ENCODE results near the gene MLLT10. TPM values are rescaled to one million over a fixed set of nuclear protein-coding genes. Genes with fewer than 3 reads are reported as not detected.

The MLLT10 gene
- polyA plus RNA-seq, 3 donors from 2014 or later: 0.81 to 5.1 (median 4.8) TPM

DNA sequence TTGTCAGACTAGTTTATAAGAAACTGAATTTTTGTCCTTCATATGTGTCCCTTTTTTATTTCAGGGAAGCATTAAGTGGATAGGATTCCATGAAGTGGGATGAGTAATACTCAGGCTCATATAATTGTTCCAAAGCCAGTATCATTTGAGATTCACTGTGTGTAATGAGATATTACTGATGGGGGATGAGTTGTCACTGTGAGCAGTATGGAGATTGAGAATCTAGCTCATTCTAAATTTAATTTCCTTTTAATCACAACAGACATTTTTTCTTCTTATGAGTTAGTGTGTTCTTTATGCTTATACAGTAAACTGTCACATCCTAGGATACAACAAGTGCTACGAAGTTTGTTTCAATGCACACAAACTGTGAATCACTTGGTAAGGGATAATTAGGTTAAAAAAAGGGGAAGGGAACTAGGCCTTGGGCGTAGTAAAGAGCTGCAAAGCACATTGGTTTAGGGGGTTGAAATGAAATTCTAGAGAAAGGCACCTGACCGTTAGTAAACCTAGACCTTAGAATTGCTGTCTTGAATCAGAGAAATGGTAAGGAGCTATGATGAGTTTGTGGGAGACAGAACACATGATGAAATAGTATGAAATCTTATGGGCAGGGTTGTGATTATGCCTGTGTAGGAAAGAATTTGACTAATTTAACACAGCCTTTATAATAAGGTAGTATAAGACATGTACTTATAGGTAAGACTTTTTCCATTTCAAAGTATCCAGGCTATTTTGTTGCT is 153.4 kb downstream of the MLLT10 start:
- DNase-seq: no peak
- no peak overlapping the region for H3K27ac Mint-ChIP-seq
- H3K4me1 Mint-ChIP-seq: no peaks in the 10 kb centered on the region
- no peak overlapping the region for H3K4me3 Mint-ChIP-seq
- no peaks in the 10 kb centered on the region for H3K27me3 Mint-ChIP-seq (ENCODE audit: low read depth in 3 of 3)
- H3K36me3 Mint-ChIP-seq: peaks cover 6 to 21% (median 16%) of the 10 kb centered on the region in 3 donors
- H3K9me3 Mint-ChIP-seq: no peaks in the 10 kb centered on the region

DNA sequence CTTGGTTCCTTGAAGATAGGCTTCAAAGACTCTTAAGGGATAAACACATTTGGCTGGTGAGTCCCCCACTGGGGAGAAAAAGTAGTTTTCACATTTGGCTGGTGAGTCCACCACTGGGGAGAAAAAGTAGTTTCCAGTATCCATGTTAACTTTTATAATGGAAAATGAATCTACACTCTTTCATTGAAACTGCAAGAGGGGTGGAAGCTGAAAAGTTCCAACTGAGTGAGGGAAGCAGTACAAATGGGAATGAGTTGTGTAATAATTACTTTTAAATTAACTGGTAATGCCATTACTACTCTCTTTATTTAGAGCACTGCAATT is 153.9 kb downstream of the MLLT10 start:
- Mint-ChIP-seq H3K36me3 (peaks cover 6 to 21% (median 16%) of the 10 kb centered on the region in 3 donors), H3K4me1 (no peaks in the 10 kb centered on the region), H3K4me3 (no peak overlapping the region), H3K27ac (no peak overlapping the region), H3K9me3 (no peaks in the 10 kb centered on the region), H3K27me3 (ENCODE audit: low read depth in 3 of 3) (no peaks in the 10 kb centered on the region)
- no peak for DNase-seq

DNA sequence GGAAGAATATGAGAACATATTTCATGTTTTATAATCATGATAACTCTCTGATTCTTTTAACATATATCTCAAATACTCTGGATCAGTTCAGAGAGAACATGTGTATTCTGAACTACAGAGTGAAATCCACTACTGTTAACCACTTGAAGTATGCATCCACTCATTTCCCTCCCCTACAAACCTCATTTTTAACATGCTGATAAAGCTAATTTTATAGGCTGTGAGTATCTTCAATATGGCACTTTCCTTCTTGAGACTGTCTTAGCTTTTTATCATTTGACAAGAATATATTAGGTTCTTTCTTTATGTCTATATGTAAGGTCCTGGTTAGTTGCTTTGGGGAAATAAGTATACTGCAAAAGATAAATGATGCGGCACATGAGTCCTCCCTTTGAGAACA is 154.8 kb downstream of the MLLT10 start:
- H3K9me3 Mint-ChIP-seq: no peaks in the 10 kb centered on the region
- no peak for DNase-seq
- no peaks in the 10 kb centered on the region for H3K4me1 Mint-ChIP-seq
- no peak overlapping the region for H3K4me3 Mint-ChIP-seq
- no peaks in the 10 kb centered on the region for H3K27me3 Mint-ChIP-seq (ENCODE audit: low read depth in 3 of 3)
- H3K36me3 Mint-ChIP-seq: peaks cover 6 to 21% (median 16%) of the 10 kb centered on the region in 3 donors
- H3K27ac Mint-ChIP-seq: no peak overlapping the region

DNA sequence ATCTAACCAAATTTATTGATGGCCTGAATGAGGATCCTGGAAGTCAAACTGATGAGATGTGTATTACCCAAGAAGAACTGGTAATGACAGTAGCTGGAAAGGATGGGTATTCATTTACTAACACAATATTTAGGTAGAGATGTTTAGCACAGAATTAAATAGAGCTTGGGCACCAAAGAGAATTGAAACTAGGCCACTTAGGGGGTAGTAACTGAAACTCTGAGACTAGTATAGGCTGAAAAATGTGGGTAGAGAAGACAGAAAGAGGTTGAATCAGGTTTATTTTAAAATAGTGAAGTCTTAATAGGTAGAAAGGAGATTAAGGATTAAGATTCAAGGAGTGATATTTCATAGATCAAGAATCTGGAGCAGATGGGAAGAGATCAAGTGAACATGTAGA is 155.8 kb downstream of the MLLT10 start:
- peak overlapping the region in 2 of 6 donors; percentile 1 to 5 for H3K27ac Mint-ChIP-seq
- H3K27me3 Mint-ChIP-seq (ENCODE audit: low read depth in 3 of 3): no peaks in the 10 kb centered on the region
- H3K4me1 Mint-ChIP-seq: no peaks in the 10 kb centered on the region
- no peak overlapping the region for H3K4me3 Mint-ChIP-seq
- no peaks in the 10 kb centered on the region for H3K9me3 Mint-ChIP-seq
- DNase-seq: no peak
- H3K36me3 Mint-ChIP-seq: peaks cover 0 to 16% (median 10%) of the 10 kb centered on the region in 3 donors

DNA sequence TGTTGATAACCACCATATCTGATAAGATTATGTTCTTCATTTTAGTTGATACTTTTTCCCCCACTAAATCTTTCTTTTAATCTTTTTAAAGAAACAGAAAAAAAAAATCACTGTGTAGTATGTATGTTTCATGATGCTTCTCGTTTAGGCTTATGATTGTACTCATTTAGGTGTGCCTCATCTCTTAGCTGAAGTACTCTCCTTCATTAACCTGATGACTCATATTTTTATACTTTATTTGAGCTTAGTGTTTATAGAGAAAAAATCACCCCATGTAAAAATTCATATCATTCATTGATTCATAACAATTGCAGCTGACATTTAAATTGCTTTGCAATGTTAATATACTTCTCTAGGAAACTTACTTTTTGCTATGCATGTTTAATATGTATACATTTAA is 158.9 kb downstream of the MLLT10 start:
- Mint-ChIP-seq H3K9me3 (no peaks in the 10 kb centered on the region), H3K27me3 (ENCODE audit: low read depth in 3 of 3) (no peaks in the 10 kb centered on the region), H3K27ac (no peak overlapping the region), H3K36me3 (peaks cover 4 to 15% (median 14%) of the 10 kb centered on the region in 3 donors), H3K4me1 (no peaks in the 10 kb centered on the region), H3K4me3 (no peak overlapping the region)
- DNase-seq: no peak

DNA sequence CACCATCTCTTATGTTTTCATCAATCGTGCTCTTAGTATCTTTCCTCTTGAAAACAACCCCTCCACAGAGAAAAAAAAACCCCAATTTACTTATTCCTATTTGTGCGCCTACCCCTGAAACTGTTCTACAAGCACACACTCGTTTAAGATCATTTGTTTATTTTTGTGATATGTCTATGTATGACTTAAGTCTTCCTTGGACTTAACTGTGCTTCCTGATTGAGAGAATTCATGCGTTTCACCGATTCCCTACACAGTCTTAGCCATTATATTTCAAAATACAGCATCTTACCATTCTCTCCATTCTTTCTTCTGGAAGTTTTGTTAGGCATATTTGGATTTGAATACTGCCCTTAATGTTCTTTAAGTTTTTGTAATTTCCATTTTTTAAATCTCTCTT is 159.4 kb downstream of the MLLT10 start:
- Mint-ChIP-seq H3K27ac (no peak overlapping the region), H3K27me3 (ENCODE audit: low read depth in 3 of 3) (no peaks in the 10 kb centered on the region), H3K9me3 (no peaks in the 10 kb centered on the region), H3K4me1 (no peaks in the 10 kb centered on the region), H3K36me3 (peaks cover 4 to 19% (median 14%) of the 10 kb centered on the region in 3 donors), H3K4me3 (no peak overlapping the region)
- no peak for DNase-seq

DNA sequence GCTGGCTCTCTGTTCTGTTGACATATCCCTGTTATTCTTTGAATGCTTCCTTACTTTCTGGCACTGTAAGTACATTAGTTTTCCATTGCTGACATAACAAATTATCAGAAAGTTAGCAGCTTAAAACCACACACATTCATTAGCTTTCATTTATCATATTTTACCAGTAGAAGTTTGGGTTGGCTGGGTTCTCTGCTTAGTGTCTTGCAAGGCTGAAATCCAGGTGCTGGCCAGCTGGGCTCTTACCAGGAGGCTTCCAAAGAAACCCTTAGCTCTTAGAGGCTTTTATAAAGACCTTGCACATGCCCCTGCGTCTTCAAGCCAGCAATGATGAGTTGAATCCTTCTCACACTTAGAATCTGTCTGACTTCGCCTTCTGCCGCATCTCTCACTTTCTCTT is 160.6 kb downstream of the MLLT10 start:
- no peaks in the 10 kb centered on the region for H3K27me3 Mint-ChIP-seq (ENCODE audit: low read depth in 3 of 3)
- H3K4me3 Mint-ChIP-seq: no peak overlapping the region
- peaks cover 0 to 5% (median 1%) of the 10 kb centered on the region in 6 donors for H3K9me3 Mint-ChIP-seq
- H3K27ac Mint-ChIP-seq: no peak overlapping the region
- H3K36me3 Mint-ChIP-seq: peaks cover 10 to 29% (median 16%) of the 10 kb centered on the region in 3 donors
- DNase-seq: no peak
- H3K4me1 Mint-ChIP-seq: no peaks in the 10 kb centered on the region

DNA sequence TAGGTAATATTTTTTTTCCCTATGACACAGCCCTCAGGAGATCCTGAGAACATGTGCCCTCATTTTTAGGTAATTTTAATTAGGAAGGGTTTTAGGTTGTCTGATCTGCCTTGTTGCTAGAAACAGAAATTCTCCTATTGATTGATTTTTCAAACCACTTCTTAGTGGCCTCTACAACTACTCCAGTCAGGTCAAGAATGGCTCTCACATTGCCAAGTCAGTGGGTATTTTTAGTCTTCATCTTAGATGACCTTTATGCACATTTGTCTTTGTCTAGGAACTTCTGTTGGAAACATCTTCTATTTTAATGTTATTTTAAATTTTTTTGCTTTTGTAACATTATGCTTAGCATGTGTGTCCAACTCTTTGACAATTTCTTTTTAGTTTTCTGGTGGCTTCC is 162.3 kb downstream of the MLLT10 start:
- Mint-ChIP-seq H3K4me3 (no peak overlapping the region), H3K27ac (no peak overlapping the region), H3K36me3 (peaks cover 27 to 40% (median 30%) of the 10 kb centered on the region in 3 donors), H3K9me3 (peaks cover 15 to 22% (median 18%) of the 10 kb centered on the region in 6 donors), H3K27me3 (ENCODE audit: low read depth in 3 of 3) (no peaks in the 10 kb centered on the region), H3K4me1 (no peaks in the 10 kb centered on the region)
- DNase-seq: no peak

DNA sequence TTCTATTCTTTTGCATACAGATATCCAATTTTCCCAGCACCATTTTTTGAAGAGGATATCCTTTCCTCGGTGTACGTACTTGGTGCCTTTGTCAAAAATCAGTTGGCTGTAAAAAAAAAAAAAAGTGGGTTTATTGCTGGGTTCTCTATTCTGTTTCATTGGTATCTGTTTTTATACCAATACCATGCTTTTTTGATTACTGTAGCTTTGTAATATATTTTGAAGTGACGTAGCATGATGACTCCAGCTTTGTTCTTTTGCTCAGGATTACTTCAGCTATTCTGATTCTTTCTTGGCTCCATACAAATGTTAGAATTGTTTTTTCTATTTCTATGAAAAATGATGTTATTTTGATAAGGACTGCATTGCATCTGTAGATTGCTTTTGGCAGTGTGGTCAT is 165.5 kb downstream of the MLLT10 start:
- DNase-seq: no peak
- no peak overlapping the region for H3K4me3 Mint-ChIP-seq
- peaks cover 0 to 2% (median 0%) of the 10 kb centered on the region in 3 donors for H3K27me3 Mint-ChIP-seq (ENCODE audit: low read depth in 3 of 3)
- H3K36me3 Mint-ChIP-seq: peaks cover 29 to 38% (median 35%) of the 10 kb centered on the region in 3 donors
- H3K4me1 Mint-ChIP-seq: peaks cover 18 to 21% of the 10 kb centered on the region in 2 donors
- H3K9me3 Mint-ChIP-seq: peaks cover 15 to 27% (median 19%) of the 10 kb centered on the region in 6 donors
- H3K27ac Mint-ChIP-seq: no peak overlapping the region

DNA sequence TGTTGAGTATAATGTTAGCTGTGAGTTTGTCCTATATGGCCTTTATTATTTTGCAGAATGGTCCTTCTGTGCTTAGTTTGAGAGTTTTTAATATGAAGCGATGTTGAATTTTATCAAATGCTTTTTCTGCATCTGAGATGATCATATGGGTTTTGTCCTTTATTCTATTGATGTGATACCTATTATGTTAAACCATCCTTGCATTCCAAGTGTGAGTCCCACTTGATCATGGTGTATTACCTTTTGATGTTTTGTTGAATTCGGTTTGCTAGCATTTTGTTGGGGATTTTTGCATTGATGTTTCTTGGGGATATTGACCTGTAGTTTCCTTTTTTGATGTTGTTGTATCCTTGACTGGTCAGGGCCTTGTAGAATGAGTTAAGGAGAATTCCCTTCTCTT is 166.4 kb downstream of the MLLT10 start:
- Mint-ChIP-seq H3K4me1 (peaks cover 21 to 27% of the 10 kb centered on the region in 2 donors), H3K36me3 (peaks cover 32 to 41% (median 33%) of the 10 kb centered on the region in 3 donors), H3K9me3 (peaks cover 15 to 27% (median 19%) of the 10 kb centered on the region in 6 donors), H3K4me3 (no peak overlapping the region), H3K27ac (no peak overlapping the region), H3K27me3 (ENCODE audit: low read depth in 3 of 3) (peaks cover 0 to 2% (median 0%) of the 10 kb centered on the region in 3 donors)
- DNase-seq: no peak

DNA sequence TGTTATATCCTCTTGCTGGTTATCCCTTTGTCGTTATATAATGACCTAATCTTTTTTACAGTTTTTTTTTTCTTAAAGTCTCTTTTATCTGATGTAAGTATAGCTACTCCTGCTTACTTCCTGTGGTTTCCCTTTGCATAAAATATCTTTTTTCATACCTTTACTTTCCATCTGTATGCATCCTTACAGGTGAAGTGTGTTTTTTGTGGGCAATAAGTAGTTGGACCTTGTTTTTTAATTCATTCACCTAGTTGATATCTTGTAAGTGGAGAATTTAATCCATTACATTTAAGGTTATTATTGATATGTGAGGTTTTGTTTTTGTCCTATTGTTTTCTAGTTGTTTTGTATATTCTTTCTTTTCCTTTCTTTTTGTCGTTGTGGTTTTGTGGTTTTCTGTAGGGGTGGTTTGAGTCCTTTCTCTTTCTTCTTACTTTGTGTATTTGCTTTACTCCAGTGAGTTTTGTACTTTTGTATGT is 168.6 kb downstream of the MLLT10 start:
- Mint-ChIP-seq H3K9me3 (peaks cover 15 to 27% (median 19%) of the 10 kb centered on the region in 6 donors), H3K4me3 (peak overlapping the region; percentile 33 to 50 (median 41)), H3K27ac (peak overlapping the region in 4 of 6 donors; percentile 0 to 68 (median 14)), H3K4me1 (peaks cover 23 to 39% of the 10 kb centered on the region in 2 donors), H3K27me3 (ENCODE audit: low read depth in 3 of 3) (peaks cover 0 to 4% (median 0%) of the 10 kb centered on the region in 3 donors), H3K36me3 (peaks cover 30 to 41% (median 33%) of the 10 kb centered on the region in 3 donors)
- peak; percentile 6 to 14 (median 12) for DNase-seq

DNA sequence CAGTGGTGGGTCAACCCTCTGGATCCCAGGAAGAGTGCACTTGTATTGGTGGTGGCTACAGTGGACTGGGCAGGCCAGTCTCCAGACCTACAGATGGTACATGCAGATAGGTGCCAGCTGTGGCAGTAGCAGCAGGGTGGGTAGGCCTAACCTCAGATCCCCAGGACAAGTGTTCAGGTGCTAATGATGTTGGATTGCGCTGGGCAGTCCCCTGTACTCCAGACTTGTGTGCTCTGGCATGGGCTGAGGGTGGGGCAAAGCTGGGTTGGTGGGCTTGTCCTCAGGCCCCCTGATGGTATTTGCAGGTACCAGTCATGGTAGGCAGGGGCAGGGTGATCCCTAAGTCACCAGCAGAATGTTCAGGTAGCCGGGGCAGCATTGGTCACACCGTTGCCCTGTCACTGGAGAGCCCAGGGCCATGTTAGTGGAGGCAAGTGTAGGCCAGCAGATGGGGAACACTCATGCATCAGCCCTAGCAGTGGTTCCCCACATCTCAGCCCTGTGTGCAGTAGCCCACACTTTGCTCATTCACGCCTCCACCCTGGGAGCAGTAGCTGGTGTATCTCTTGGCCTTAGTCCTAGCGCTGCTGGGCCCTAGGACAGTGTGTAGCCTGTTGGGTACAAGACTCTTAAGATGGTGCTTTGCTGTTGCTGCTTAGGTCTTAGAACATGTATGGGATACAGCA is 171.3 kb downstream of the MLLT10 start:
- peaks cover 30 to 36% (median 31%) of the 10 kb centered on the region in 3 donors for H3K36me3 Mint-ChIP-seq
- H3K27me3 Mint-ChIP-seq (ENCODE audit: low read depth in 3 of 3): peaks cover 0 to 4% (median 0%) of the 10 kb centered on the region in 3 donors
- no peak overlapping the region for H3K27ac Mint-ChIP-seq
- H3K4me3 Mint-ChIP-seq: no peak overlapping the region
- H3K9me3 Mint-ChIP-seq: peaks cover 9 to 16% (median 11%) of the 10 kb centered on the region in 6 donors
- no peak for DNase-seq
- H3K4me1 Mint-ChIP-seq: peaks cover 23 to 39% of the 10 kb centered on the region in 2 donors

DNA sequence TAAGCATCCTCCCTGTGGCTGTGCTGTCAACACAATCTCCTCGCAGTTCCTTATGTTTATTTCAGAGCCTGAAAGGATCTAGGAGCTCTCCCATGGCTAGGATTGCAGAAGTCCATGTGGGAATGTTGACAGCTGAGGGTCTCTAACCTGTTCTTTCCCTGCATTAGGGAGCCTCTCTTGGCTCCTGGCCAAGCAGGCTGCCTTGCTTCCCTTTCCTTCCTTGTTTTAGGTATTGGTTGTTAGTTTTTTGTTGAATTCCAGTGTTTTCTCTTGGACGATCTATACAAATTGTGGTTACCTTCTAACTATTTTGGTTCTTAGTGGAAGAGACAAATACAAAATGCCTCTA is 171.8 kb downstream of the MLLT10 start:
- DNase-seq: no peak
- Mint-ChIP-seq H3K4me1 (peaks cover 23 to 39% of the 10 kb centered on the region in 2 donors), H3K27ac (no peak overlapping the region), H3K9me3 (peaks cover 4 to 11% (median 6%) of the 10 kb centered on the region in 6 donors), H3K36me3 (peaks cover 25 to 31% (median 26%) of the 10 kb centered on the region in 3 donors), H3K27me3 (ENCODE audit: low read depth in 3 of 3) (peaks cover 0 to 4% (median 0%) of the 10 kb centered on the region in 3 donors), H3K4me3 (no peak overlapping the region)

DNA sequence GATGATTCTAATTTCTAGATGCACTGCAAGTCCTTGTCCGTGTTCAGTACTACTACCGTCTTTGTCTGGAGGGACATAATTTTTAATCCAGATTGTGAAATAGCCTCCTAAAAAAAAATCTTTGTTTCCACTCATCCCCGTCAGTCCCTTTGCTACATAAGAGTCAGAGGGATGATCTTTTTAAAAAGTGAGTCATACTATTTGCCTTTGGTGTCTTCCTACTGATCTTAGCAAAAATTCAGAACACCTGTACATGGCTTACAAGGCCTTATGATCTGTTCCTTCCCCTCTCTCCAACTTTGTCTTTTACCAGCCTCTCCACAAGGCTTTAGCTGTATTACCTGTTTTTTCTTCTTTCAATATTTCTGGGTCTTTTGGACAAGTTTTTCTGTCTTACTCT is 173.5 kb downstream of the MLLT10 start:
- H3K4me1 Mint-ChIP-seq: peaks cover 18 to 34% of the 10 kb centered on the region in 2 donors
- no peaks in the 10 kb centered on the region for H3K9me3 Mint-ChIP-seq
- peaks cover 16 to 25% (median 20%) of the 10 kb centered on the region in 3 donors for H3K36me3 Mint-ChIP-seq
- H3K27me3 Mint-ChIP-seq (ENCODE audit: low read depth in 3 of 3): peaks cover 0 to 4% (median 2%) of the 10 kb centered on the region in 3 donors
- no peak overlapping the region for H3K27ac Mint-ChIP-seq
- DNase-seq: no peak
- no peak overlapping the region for H3K4me3 Mint-ChIP-seq

Measured in immature natural killer cell (primary cell).